ENCODE data around the gene EIF6. TPM values are rescaled to one million over a fixed set of nuclear protein-coding genes. Genes with fewer than 3 reads are reported as not detected.

The EIF6 gene
- total and polyA plus RNA-seq, 4 donors, result 60.8 to 160 (median 106) TPM

- TF ChIP-seq NR2F2 (IDR thresholded peaks at IDR 0.05), result no peak
- no peak for TF ChIP-seq MAX (IDR thresholded peaks at IDR 0.05)
- no peak for TF ChIP-seq FOXA2 (IDR thresholded peaks at IDR 0.05)
- no peak for TF ChIP-seq CTCF (IDR thresholded peaks at IDR 0.05; ENCODE audit: low read depth, low read length, missing input control)
- TF ChIP-seq SP1 (IDR thresholded peaks at IDR 0.05), result no peak
- peaks cover 0 to 4% (median 0%) of the 10 kb centered on the region in 4 donors for H3K36me3 ChIP-seq (ENCODE audit: control insufficient read depth in 4 of 4, insufficient read depth in 3 of 4, low read depth in 1 of 4, low read length in 3 of 4)
- WGBS, result 89% methylated on average over 3 of the region's 3 CpGs
- no peaks in the 10 kb centered on the region for H3K27me3 ChIP-seq (ENCODE audit: control insufficient read depth in 4 of 4, insufficient read depth in 4 of 4, low read length in 3 of 4)
- H3K9ac ChIP-seq (ENCODE audit: low read depth in 1 of 2, low read length in 2 of 2), result no peak overlapping the region
- no peak overlapping the region for H3K4me3 ChIP-seq (ENCODE audit: low read depth in 1 of 3, low read length in 3 of 3)
- no peaks in the 10 kb centered on the region for H3K9me3 ChIP-seq (ENCODE audit: control insufficient read depth in 4 of 4, low read length in 3 of 4)
- peaks cover 0 to 6% (median 0%) of the 10 kb centered on the region in 4 donors for H3K4me1 ChIP-seq (ENCODE audit: control insufficient read depth in 4 of 4, insufficient read depth in 4 of 4, low read length in 3 of 4)
- DNase-seq (ENCODE audit: low spot score), result no peak
- no peak overlapping the region for H3K27ac ChIP-seq (ENCODE audit: low read depth in 1 of 2, low read length in 2 of 2)
Measured at GRCh38 chr20:35314816-35315631, 30.5 kb upstream of the EIF6 start.

GRCh38 chr20:35312318-35312717 is 27.7 kb upstream of the EIF6 start:
- DNase-seq (ENCODE audit: low spot score), result no peak
- no peak overlapping the region for H3K4me3 ChIP-seq (ENCODE audit: low read depth in 1 of 3, low read length in 3 of 3)
- TF ChIP-seq YY1 (IDR thresholded peaks at IDR 0.05), result no peak
- TF ChIP-seq ZBTB33 (IDR thresholded peaks at IDR 0.05), result no peak
- no peak for TF ChIP-seq CTCF (IDR thresholded peaks at IDR 0.05; ENCODE audit: low read depth, low read length, missing input control)
- no peak for TF ChIP-seq NR2F2 (IDR thresholded peaks at IDR 0.05)
- TF ChIP-seq FOXA2 (IDR thresholded peaks at IDR 0.05), result no peak
- TF ChIP-seq TAF1 (conservative IDR thresholded peaks at IDR 0.05), result no peak
- no peak for TF ChIP-seq JUND (IDR thresholded peaks at IDR 0.05)
- TF ChIP-seq FOXA1 (IDR thresholded peaks at IDR 0.05), result no peak
- TF ChIP-seq MAX (IDR thresholded peaks at IDR 0.05), result no peak
- TF ChIP-seq SP1 (IDR thresholded peaks at IDR 0.05), result no peak
- H3K9me3 ChIP-seq (ENCODE audit: control insufficient read depth in 4 of 4, low read length in 3 of 4), result no peaks in the 10 kb centered on the region
- no peak overlapping the region for H3K9ac ChIP-seq (ENCODE audit: low read depth in 1 of 2, low read length in 2 of 2)
- no peaks in the 10 kb centered on the region for H3K27me3 ChIP-seq (ENCODE audit: control insufficient read depth in 4 of 4, insufficient read depth in 4 of 4, low read length in 3 of 4)
- WGBS, result 79% methylated on average over 1 of the region's 1 CpG
- H3K36me3 ChIP-seq (ENCODE audit: control insufficient read depth in 4 of 4, insufficient read depth in 3 of 4, low read depth in 1 of 4, low read length in 3 of 4), result peaks cover 0 to 4% (median 0%) of the 10 kb centered on the region in 4 donors
- H3K27ac ChIP-seq (ENCODE audit: low read depth in 1 of 2, low read length in 2 of 2), result no peak overlapping the region
- peaks cover 2 to 13% (median 12%) of the 10 kb centered on the region in 4 donors for H3K4me1 ChIP-seq (ENCODE audit: control insufficient read depth in 4 of 4, insufficient read depth in 4 of 4, low read length in 3 of 4)

Measured in liver (tissue), 9 donors.